ENCODE data around the gene TMEM52B.
"Not testable (repeated sequence)": the region's sequence is repeated elsewhere in the genome, so short reads cannot be mapped to it uniquely, and the experiment has no call there.

Gene TMEM52B

GRCh38 chr12:10186299-10186698, 7.5 kb downstream of the TMEM52B start:
- no peak overlapping the region for H3K4me3 Mint-ChIP-seq
- no peaks in the 10 kb centered on the region for H3K4me1 Mint-ChIP-seq
- TF ChIP-seq CTCF (IDR thresholded peaks at IDR 0.05): no peak
- no peak for DNase-seq
- H3K27me3 Mint-ChIP-seq (ENCODE audit: low read depth, poor library complexity): peaks cover 19% of the 10 kb centered on the region
- H3K27ac Mint-ChIP-seq: no peak overlapping the region
- H3K36me3 Mint-ChIP-seq (ENCODE audit: low read depth): no peaks in the 10 kb centered on the region
- H3K9me3 Mint-ChIP-seq: no peaks in the 10 kb centered on the region

GRCh38 chr12:10186958-10187357, 8.1 kb downstream of the TMEM52B start:
- DNase-seq; H3K9me3 Mint-ChIP-seq; H3K4me1 Mint-ChIP-seq; H3K4me3 Mint-ChIP-seq; H3K36me3 Mint-ChIP-seq (ENCODE audit: low read depth): not testable (repeated sequence)
- H3K27ac Mint-ChIP-seq: peak overlapping the region; percentile 51
- peaks cover 19% of the 10 kb centered on the region for H3K27me3 Mint-ChIP-seq (ENCODE audit: low read depth, poor library complexity)

GRCh38 chr12:10189653-10190052, 10.8 kb downstream of the TMEM52B start:
- no peak for TF ChIP-seq CTCF (IDR thresholded peaks at IDR 0.05)
- no peak for DNase-seq
- Mint-ChIP-seq H3K4me3 (no peak overlapping the region), H3K36me3 (ENCODE audit: low read depth) (no peaks in the 10 kb centered on the region), H3K4me1 (no peaks in the 10 kb centered on the region), H3K27me3 (ENCODE audit: low read depth, poor library complexity) (peaks cover 18% of the 10 kb centered on the region), H3K27ac (peak overlapping the region; percentile 49), H3K9me3 (peaks cover 5% of the 10 kb centered on the region)

DNA sequence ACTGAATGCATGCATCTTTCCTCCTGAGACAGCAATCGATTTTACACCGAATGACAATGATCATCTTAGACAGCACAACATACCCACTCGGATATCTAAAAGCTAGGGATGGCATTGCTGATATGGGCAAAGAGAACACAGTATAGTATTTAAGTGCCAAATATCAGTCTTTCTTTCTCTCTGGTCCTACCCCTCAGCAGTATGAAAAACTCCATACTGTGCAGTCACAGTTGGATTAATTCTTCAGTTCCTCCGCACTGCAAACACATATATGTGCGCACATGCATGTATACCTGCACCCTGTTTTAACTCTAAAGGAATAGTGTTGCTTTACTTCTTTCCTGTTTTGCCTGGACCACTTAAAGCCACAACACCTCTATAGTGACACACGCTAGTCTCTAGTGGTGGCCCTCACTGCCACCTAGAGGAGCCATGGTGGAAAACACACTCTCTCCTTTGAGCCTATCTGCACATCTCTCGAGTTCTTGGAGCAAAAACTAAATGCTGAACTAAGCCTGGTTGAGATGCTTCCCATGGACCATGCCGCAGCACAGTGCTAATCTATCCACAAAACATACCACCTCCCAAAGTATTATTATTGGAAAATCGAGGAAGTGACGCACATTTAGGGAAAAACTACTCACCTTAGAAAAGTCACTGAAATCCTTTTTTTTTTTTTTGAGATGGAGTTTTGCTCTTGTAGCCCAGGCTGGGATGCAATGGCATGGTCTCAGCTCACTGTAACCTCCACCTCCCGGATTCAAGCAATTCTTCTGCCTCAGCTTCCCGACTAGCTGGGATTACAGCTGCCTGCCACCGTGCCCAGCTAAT, 11.9 kb downstream of the TMEM52B start:
- no peaks in the 10 kb centered on the region for H3K36me3 Mint-ChIP-seq (ENCODE audit: low read depth)
- no peak overlapping the region for H3K27ac Mint-ChIP-seq
- peak; percentile 58 for TF ChIP-seq CTCF (IDR thresholded peaks at IDR 0.05)
- H3K4me3 Mint-ChIP-seq: no peak overlapping the region
- H3K4me1 Mint-ChIP-seq: no peaks in the 10 kb centered on the region
- peaks cover 15% of the 10 kb centered on the region for H3K27me3 Mint-ChIP-seq (ENCODE audit: low read depth, poor library complexity)
- H3K9me3 Mint-ChIP-seq: peaks cover 5% of the 10 kb centered on the region
- peak; percentile 35 for DNase-seq

GRCh38 chr12:10191865-10192264, 13.0 kb downstream of the TMEM52B start:
- no peak overlapping the region for H3K4me3 Mint-ChIP-seq
- H3K27ac Mint-ChIP-seq: no peak overlapping the region
- no peak for TF ChIP-seq CTCF (IDR thresholded peaks at IDR 0.05)
- H3K27me3 Mint-ChIP-seq (ENCODE audit: low read depth, poor library complexity): peaks cover 13% of the 10 kb centered on the region
- H3K4me1 Mint-ChIP-seq: no peaks in the 10 kb centered on the region
- H3K9me3 Mint-ChIP-seq: peaks cover 5% of the 10 kb centered on the region
- no peak for DNase-seq
- H3K36me3 Mint-ChIP-seq (ENCODE audit: low read depth): no peaks in the 10 kb centered on the region

DNA sequence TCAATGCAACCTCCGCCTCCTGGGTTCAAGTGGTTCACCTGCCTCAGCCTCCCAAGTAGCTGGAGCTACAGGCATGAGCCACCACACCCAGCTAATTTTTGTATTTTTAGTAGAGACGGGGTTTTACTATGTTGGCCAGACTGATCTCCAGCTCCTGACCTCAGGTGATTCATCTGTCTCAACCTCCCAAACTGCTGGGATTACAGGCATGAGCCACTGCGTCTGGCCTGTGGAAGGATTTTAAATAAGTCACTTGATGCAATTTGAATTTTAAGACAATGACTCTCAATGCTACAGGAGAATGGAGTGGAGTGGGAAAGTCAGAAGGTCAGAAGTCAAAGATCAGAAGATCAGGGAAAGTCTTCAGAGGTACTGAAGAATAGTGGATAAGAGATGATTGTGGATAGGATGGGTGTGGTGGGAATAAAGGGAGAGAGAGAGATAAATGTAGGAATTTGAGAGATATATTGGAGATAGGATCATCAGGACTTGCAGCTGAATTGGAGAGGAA, 15.4 kb downstream of the TMEM52B start:
- Mint-ChIP-seq H3K9me3 (peaks cover 5% of the 10 kb centered on the region), H3K4me3 (no peak overlapping the region), H3K36me3 (ENCODE audit: low read depth) (no peaks in the 10 kb centered on the region), H3K27me3 (ENCODE audit: low read depth, poor library complexity) (peaks cover 9% of the 10 kb centered on the region), H3K27ac (no peak overlapping the region), H3K4me1 (no peaks in the 10 kb centered on the region)
- DNase-seq: no peak
- TF ChIP-seq CTCF (IDR thresholded peaks at IDR 0.05): no peak
